Astrocyte of the cerebellum (primary cell): Measurements from ENCODE around the gene DISP3.

Experiments used
- DNase-seq: peaks from one replicate; pipeline ENCODE4 v3.0.0-alpha.2; 2011; ENCODE audit warnings: low read depth
- H3K4me3 ChIP-seq: 2 replicates; pipeline ENCODE4 v1.5.1; 2011; ENCODE audit warnings: mild to moderate bottlenecking, low read depth, low read length, moderate library complexity
- in situ Hi-C: cut with HindIII; loops from 2 replicates; pipeline ENCODE4 v1.10.0; 2017; ENCODE audit warnings: low sequenced_read_pairs
- TF ChIP-seq, protein P1 (sequence below): IDR thresholded peaks from 2 replicates; pipeline ENCODE4 v1.5.1; 2012; ENCODE audit warnings: low read length, low read depth, moderate library complexity, mild to moderate bottlenecking; ENCODE audit errors: missing control alignments

DISP3 gene

GRCh38 chr1:11455967-11456570 lies 22.9 kb upstream of the DISP3 start:
- H3K4me3 ChIP-seq: no peak overlapping the region
- no peak for DNase-seq
- TF ChIP-seq, protein P1, sequence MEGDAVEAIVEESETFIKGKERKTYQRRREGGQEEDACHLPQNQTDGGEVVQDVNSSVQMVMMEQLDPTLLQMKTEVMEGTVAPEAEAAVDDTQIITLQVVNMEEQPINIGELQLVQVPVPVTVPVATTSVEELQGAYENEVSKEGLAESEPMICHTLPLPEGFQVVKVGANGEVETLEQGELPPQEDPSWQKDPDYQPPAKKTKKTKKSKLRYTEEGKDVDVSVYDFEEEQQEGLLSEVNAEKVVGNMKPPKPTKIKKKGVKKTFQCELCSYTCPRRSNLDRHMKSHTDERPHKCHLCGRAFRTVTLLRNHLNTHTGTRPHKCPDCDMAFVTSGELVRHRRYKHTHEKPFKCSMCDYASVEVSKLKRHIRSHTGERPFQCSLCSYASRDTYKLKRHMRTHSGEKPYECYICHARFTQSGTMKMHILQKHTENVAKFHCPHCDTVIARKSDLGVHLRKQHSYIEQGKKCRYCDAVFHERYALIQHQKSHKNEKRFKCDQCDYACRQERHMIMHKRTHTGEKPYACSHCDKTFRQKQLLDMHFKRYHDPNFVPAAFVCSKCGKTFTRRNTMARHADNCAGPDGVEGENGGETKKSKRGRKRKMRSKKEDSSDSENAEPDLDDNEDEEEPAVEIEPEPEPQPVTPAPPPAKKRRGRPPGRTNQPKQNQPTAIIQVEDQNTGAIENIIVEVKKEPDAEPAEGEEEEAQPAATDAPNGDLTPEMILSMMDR: no peak
- in situ Hi-C loops: no loop called here

GRCh38 chr1:11456965-11457364 lies 22.0 kb upstream of the DISP3 start:
- DNase-seq: no peak
- no peak overlapping the region for H3K4me3 ChIP-seq
- in situ Hi-C loops: no loop called here
- TF ChIP-seq, protein P1: no peak

DNA sequence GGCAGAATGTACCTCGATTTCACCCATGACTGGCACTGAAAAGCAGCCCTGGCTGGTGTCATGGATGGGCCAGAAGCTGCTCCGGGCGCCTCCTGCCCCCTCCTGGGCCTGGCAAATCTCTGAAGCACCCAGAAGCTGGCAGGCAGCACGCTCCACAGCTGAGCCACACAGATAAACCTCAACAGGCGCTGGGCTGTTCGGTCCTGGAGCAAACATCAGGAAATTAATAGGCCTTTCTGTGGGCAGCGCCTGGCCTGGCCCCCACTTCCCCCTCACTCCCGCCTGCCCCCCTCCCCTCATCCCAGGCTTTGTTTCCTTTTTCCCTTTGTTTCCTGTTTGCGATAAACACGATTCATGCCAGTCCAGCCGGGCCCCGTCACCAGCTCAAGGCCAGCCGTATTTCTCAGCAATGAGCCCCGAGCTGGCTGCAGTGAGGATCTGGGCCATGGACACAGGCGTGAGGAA lies 20.1 kb upstream of the DISP3 start:
- H3K4me3 ChIP-seq: no peak overlapping the region
- DNase-seq: no peak
- TF ChIP-seq, protein P1: no peak
- in situ Hi-C loops: no loop called here

DNA sequence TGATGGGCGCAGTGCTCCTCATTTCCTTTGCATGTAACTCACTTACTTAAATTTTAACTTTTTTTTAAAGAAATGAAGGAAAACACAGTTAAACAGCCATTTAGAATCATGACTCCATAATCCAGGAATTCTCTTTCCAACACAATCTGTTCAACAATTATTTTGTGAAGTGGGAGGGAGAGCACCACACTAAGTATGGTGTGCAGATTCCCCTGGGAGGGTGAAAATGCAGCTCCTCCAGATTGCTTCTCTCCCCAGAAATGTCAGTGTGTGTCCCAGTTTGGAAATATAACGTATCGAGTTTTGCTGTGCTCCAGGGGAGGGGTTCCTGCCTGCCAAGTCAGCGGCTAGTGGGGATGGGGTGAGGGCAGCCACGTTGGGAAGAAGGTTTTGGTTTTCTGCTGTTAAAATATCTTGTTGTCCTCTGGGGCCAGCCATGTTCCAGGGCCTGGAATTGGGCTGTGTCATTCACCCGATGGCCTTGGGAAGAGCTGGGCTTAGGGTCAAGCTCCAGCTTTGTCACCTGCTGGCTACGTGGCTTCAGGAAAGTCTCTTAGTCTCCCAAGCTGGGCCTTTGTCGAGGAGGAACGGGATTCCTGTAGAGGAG lies 17.3 kb upstream of the DISP3 start:
- no peak overlapping the region for H3K4me3 ChIP-seq
- TF ChIP-seq, protein P1: no peak
- in situ Hi-C loops: no loop called here
- no peak for DNase-seq

DNA sequence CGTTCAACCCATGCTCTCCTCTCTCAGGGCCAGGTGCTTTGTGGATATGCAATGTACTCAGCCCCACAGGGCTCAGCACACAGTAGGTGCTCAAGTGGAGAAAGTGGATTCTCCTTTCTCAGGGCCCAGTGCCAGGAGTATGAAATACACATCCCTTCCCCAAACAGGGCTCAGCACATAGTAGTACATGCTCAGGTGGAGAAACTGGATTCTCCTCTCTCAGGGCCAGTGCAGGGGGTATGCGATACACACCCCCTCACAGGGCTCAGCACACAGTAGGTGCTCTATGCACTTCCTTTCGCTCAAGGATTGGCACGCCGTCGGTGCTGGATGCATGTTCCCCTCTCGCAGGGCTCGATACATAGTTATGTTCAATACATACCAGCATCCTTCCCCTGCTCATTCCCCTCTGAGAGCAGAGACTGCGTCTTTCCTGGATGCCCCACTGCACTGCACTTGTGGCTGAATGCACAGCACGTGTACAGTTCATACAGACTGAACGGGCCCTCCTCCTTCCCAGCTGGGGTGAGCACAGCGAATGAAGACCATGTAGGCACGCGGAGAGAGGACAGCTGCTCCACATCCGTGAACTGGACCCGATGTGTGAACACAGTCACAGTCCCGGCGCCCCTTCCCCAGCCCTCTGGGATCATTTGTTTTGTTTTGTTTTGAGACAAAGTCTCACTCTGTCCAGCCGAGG lies 16.6 kb upstream of the DISP3 start:
- in situ Hi-C loops: no loop called here
- DNase-seq: no peak
- no peak overlapping the region for H3K4me3 ChIP-seq
- TF ChIP-seq, protein P1: no peak

- no peak overlapping the region for H3K4me3 ChIP-seq
- TF ChIP-seq, protein P1: no peak
- no peak for DNase-seq
- in situ Hi-C loops: no loop called here
Observed at GRCh38 chr1:11463177-11463576, 15.8 kb upstream of the DISP3 start.
